Stimulated activated CD4-positive, alpha-beta T cell treated with anti-CD3 and anti-CD28 coated beads, Interleukin-15, amount 100 ng/mL, for 1 hour (primary cell): ENCODE measurements around the gene FOXE3.
"Not testable (repeated sequence)": the region's sequence is repeated elsewhere in the genome, so short reads cannot be mapped to it uniquely, and the experiment has no call there.

ENCODE experiments used
- DNase-seq, 2 donors: peaks; one replicate each; pipeline ENCODE4 v3.0.0-alpha.2; 2020; ENCODE audit warnings: low read depth in 1 of 2, low spot score in 1 of 2

FOXE3 gene

DNA sequence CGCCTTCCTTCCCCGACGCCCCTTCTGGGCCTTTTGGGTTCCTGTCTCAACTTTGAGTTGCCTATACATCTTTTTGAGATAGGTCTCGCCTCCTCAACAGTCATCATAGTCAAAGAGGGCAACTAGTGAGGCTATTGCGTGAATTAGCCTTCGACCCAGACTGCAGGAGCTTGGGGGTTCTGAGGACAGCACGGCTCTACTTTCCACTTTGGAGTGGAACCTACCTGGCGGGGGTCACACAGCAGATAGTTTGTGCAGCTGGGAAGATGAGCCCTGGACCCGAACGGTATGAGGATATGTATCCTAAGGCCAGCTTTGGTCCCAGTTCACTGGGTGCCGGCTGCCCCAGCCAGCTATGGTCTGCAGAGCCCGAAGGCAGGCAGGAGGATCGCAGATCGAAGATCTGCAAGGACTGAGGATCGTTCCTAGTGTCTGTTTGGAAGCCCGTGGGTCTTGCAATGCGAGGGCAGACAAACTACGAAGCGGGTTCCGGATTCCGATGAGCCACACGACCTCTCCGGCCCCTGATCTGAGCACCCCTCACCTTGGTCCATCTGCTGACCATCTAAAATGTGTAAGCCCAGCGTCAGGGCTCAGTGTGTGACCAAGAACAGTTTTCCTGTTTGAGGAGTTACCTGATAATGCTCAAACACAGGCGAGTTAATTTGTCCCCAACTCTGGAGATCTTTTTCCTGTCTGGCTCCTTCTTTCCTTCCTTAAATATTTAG is 29.9 kb downstream of the FOXE3 start:
- DNase-seq: no peak

DNA sequence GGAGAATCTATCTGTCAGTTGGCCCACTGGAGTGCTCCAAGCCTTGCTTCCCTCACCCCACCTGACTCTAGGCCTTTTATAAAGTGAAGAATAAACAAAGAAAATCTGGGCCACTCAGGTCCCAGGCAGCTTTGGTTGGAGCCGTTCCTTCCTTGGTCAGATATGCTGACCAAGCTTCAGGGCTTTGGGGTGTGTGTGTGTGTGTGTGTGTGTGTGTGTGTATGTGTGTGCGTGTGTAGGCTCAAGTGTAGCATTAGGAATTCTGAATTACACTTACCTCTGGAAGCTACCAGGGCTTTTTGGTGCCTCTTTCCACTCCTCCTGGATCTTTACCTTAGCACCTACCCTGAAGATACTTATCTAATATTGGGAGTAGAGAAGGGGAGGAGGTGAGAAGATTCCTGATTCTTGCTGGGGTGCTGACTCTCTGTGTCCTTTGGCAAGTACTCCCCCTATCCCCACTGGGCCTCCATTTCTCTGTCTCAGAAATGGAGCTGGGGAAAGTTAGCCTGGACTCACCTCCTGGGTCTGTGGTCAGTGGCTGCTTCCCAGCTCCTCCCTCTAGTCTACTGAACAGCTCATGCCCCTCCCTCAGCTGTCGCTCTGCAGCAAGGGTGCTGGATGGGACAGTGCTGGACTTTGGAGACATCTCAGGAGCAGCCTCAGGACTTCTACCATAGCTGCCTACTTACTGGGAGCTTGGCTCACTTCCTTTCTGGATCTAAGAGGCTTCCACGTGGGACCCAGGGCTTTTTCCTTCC is 32.6 kb downstream of the FOXE3 start:
- DNase-seq: no peak

DNA sequence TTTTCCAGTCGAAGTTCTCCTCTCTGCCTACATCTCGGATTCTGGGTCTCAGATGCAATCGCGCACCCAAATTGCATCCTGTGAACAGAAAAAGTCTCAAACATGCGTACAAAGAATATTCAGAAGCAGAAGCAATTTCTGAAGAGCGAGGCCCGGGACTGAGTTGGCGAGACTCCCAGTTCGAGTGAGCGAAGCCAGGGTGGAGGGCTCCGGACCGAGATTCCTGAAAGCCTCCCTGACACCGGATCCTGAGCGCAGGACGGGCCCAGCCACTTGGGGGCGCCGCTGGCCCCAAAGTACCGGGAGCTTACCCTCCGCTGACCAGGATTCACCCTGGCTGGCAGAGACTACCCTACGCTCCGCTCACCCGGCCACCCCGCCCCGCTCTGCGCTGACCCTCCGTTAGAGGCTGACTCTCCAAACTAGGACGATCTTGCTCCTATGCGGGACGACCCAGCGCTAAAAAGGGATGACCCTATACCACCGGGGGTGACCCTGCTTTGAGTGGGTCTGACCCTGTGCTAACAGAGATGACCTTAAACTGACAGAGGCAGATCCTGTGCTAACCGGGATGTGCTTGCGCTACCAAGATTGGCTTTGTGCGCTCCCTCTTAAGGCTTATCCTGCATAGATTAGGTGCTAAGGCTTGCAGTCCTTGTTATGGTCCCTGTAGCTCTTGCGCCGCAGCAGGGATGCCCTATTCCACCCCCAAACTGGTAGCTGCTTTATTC is 33.9 kb downstream of the FOXE3 start:
- no peak for DNase-seq

- DNase-seq: no peak
These were observed 34.5 kb downstream of the FOXE3 start for GRCh38 chr1:47450606-47451005.

- DNase-seq: no peak
These were observed 36.3 kb downstream of the FOXE3 start for GRCh38 chr1:47452426-47452825.

DNA sequence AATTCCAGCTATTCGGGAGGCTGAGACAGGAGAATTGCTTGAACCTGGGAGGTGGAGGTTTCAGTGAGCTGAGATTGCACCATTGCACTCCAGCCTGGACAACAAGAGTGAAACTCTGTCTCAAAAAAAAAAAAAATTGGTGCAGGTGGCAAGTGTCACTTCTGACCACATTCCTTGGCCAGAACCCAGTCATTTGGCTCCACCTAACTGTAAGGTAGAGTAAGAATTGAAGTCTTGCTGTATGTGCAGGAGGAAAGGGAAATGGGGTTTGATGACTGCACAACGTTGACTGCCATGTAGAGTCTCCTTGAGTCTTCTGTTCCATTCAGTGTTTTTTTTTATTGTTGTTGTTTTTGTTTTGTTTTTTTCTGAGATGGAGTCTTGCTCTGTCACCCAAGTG is 37.8 kb downstream of the FOXE3 start:
- not testable (repeated sequence) for DNase-seq

DNA sequence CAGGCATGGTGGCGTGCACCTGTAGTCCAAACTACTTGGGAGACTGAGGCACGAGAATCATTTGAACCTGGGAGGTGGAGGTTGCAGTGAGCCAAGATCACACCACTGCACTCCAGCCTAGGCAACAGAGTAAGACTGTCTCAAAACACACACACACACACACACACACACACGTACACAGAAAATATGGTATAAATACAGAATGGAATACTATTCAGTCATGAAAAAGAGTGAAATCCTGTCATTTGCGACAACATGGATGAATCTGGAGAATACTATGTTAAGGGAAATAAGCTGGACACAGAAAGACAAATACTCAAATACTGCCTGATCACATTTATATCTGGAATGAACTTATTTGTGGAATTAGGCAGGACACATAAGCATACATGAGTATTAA is 40.2 kb downstream of the FOXE3 start:
- DNase-seq: no peak

GRCh38 chr1:47457547-47457946 is 41.5 kb downstream of the FOXE3 start:
- not testable (repeated sequence) for DNase-seq

- DNase-seq: no peak
These were observed 43.2 kb downstream of the FOXE3 start for GRCh38 chr1:47459253-47459788.

DNA sequence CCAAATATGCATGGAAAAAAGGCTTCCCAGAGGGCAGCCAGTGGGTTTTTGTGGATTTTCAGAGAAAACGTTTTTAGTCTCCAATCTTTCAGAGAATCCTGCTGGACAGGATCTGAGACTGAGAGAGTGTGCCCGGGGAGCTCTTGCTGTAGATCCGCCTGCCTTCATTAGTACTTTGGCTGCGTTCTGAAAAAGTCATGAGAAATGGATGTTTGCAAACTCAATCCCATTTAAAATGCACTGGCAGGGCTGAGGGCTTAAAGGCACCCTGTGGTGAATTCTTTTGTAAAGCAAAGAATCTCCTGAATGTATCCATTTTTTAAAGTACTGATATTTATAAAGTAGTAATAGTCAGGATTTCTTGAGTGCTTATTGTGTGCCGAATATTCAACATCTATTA is 44.0 kb downstream of the FOXE3 start:
- DNase-seq: no peak

DNA sequence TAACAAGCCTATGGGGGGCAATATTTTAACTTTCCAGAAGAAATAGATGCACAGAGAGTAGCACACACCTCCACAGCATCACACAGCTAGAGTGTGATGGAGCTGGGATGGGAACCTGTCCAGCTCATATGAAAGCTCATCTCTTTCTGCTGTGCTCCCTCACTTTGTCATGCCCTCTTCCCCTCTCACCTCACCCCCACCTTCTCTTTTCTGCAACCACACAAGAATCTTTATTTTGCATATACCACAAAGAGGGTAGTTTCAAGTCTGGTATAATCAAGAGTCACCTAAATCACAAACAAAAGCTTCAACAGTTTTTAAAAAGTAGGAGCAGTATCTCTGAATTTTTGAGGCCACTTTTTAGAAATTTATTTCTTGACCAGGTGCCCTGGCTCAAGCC is 44.4 kb downstream of the FOXE3 start:
- DNase-seq: no peak

- DNase-seq: no peak
These were observed 49.5 kb downstream of the FOXE3 start for GRCh38 chr1:47465605-47466004.
